ENCODE data around the gene LRFN2.

DNA sequence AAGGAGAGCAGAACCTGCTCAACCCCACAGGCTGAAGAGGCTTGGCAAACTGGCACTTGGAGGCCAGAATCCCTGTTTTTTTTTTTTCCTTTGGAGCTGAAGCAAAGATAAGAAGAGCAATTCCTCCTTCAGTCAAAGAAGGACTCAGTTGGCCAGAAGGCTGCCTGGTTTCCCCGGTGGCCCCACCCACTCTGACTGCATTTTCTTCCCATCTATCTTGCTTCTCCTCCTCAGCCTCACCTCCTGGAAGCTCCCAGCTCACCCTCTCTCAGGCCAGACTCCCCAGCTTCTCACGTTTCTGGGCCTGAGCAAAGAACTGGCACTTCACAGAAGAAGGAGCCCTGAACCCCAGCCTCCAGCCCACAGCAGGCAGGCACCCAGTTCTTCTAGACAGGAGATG lies 2.4 kb downstream of the LRFN2 start:
- TF ChIP-seq POLR2A (IDR thresholded peaks at IDR 0.05; ENCODE audit: low read depth, low read length) (no peak), POLR2AphosphoS5 (IDR thresholded peaks at IDR 0.05; ENCODE audit: low read depth, low read length) (no peak), TAF1 (IDR thresholded peaks at IDR 0.05; ENCODE audit: low read depth, low read length) (no peak)

All from GM12891 (cell line).